Neural progenitor cell (in vitro differentiated cells): ENCODE measurements around the gene MACROD2.

Experiments used
- EZH2phosphoT487 ChIP-seq: fragments of 200-600 bp; sonication (generic); IDR thresholded peaks from 2 replicates; pipeline ENCODE4 v1.6.1; 2017; ENCODE audit warnings: antibody characterized with exemption
- TF ChIP-seq, protein P1 (sequence below): fragments of 200-600 bp; sonication (generic); IDR thresholded peaks from 2 replicates; pipeline ENCODE4 v1.5.1; 2017; ENCODE audit warnings: antibody characterized with exemption, mild to moderate bottlenecking

DNA sequence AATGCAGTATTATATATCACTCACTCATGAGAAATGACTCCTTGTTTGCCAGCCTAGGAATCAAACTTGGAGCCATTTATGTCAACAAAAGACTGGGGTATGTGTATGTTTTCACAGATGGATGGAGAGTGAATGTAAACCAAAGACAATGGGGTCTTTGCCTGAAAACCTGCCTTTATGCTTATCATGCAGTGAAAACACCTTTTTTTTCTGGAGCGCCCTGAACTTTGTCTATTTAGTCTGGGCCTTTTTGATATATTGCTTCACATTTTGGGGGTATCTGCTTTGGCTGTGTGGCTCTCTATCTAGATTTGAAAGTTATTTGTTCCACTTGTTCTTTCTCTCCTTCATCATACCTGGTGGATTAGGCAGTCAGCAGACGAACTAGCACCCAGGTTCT is 1190.6 kb downstream of the MACROD2 start:
- TF ChIP-seq, protein P1, sequence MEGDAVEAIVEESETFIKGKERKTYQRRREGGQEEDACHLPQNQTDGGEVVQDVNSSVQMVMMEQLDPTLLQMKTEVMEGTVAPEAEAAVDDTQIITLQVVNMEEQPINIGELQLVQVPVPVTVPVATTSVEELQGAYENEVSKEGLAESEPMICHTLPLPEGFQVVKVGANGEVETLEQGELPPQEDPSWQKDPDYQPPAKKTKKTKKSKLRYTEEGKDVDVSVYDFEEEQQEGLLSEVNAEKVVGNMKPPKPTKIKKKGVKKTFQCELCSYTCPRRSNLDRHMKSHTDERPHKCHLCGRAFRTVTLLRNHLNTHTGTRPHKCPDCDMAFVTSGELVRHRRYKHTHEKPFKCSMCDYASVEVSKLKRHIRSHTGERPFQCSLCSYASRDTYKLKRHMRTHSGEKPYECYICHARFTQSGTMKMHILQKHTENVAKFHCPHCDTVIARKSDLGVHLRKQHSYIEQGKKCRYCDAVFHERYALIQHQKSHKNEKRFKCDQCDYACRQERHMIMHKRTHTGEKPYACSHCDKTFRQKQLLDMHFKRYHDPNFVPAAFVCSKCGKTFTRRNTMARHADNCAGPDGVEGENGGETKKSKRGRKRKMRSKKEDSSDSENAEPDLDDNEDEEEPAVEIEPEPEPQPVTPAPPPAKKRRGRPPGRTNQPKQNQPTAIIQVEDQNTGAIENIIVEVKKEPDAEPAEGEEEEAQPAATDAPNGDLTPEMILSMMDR: no peak
- TF ChIP-seq EZH2phosphoT487: no peak
